Astrocyte of the spinal cord (primary cell): ENCODE data around the gene PRKG1.
A peak's percentile ranks its signal among the peaks of the same experiment; 100 is the strongest.
"Not testable (repeated sequence)": the region's sequence is repeated elsewhere in the genome, so short reads cannot be mapped to it uniquely, and the experiment has no call there.

ENCODE experiments used
- DNase-seq: peaks from one replicate; pipeline ENCODE4 v3.0.0; 2011; ENCODE audit warnings: low read depth, low spot score
- H3K4me3 ChIP-seq: 2 replicates; pipeline ENCODE4 v1.5.1; 2011; ENCODE audit warnings: low read depth, mild to moderate bottlenecking, low read length, moderate library complexity
- CTCF ChIP-seq: IDR thresholded peaks from 2 replicates; pipeline ENCODE4 v1.5.1; 2012; ENCODE audit warnings: low read depth, mild to moderate bottlenecking, low read length, inconsistent platforms
- in situ Hi-C: cut with HindIII; loops from 2 replicates; pipeline ENCODE4 v1.10.0; 2017; ENCODE audit warnings: low sequenced_read_pairs

The PRKG1 gene

GRCh38 chr10:52232561-52233350 is 1158.5 kb downstream of the PRKG1 start:
- no peak for DNase-seq
- TF ChIP-seq CTCF, result no peak
- H3K4me3 ChIP-seq, result peak overlapping the region; percentile 26
- in situ Hi-C loops, result no loop called here

- in situ Hi-C loops, DNase-seq: not testable (repeated sequence)
- H3K4me3 ChIP-seq, result peak overlapping the region; percentile 26
These were observed 1159.2 kb downstream of the PRKG1 start for GRCh38 chr10:52233351-52233991.

GRCh38 chr10:52239771-52240170 is 1165.5 kb downstream of the PRKG1 start:
- in situ Hi-C loops, result no loop called here
- DNase-seq, result no peak
- no peak for TF ChIP-seq CTCF
- no peak overlapping the region for H3K4me3 ChIP-seq

- no peak for TF ChIP-seq CTCF
- in situ Hi-C loops, result no loop called here
- H3K4me3 ChIP-seq, result no peak overlapping the region
- DNase-seq, result no peak
These were observed 1171.3 kb downstream of the PRKG1 start for GRCh38 chr10:52245547-52245946.

- DNase-seq, H3K4me3 ChIP-seq, in situ Hi-C loops: not testable (repeated sequence)
These were observed 1173.6 kb downstream of the PRKG1 start for GRCh38 chr10:52247929-52248328.

DNA sequence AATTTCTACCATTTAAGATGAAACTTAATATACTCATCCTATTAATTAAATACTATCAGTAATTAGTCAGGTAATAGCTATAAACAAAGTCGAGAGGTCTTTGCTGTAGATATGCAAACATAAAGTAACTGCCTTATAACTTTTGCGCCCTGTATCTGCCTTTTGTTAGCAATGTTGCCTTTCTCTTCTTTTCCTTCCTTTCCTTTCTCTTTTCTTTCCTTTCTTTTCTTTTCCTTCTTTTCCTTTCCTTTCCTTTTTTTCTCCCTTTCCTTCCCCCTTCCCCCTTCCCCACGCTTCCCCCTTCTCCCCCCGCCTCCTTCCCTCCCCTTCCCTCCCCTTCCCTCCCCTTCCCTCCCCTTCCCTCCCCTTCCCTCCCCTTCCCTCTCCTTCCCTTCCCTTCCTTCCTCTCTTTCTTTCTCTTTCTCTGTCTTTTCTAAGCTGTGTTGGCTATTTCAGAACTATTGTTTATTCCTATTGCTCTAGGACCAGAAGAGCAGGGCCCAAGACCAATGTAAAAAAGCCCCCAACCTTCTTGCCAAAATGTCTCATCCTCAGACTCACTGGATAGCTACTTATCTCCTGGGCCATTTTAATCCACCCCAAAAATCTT is 1174.5 kb downstream of the PRKG1 start:
- TF ChIP-seq CTCF, result no peak
- H3K4me3 ChIP-seq, result no peak overlapping the region
- in situ Hi-C loops, result no loop called here
- no peak for DNase-seq

GRCh38 chr10:52249850-52250395 is 1175.6 kb downstream of the PRKG1 start:
- no peak for DNase-seq
- in situ Hi-C loops, result no loop called here
- no peak overlapping the region for H3K4me3 ChIP-seq
- TF ChIP-seq CTCF, result no peak
